Stimulated activated CD8-positive, alpha-beta memory T cell treated with anti-CD3 and anti-CD28 coated beads, Interleukin-7, amount 100 ng/mL, for 1 hour (primary cell): ENCODE results near the gene TPX2.

ENCODE experiments used
- DNase-seq, 2 donors: peaks; one replicate each; pipeline ENCODE4 v3.0.0-alpha.2; 2020; ENCODE audit warnings: low read depth in 2 of 2

TPX2 gene

DNA sequence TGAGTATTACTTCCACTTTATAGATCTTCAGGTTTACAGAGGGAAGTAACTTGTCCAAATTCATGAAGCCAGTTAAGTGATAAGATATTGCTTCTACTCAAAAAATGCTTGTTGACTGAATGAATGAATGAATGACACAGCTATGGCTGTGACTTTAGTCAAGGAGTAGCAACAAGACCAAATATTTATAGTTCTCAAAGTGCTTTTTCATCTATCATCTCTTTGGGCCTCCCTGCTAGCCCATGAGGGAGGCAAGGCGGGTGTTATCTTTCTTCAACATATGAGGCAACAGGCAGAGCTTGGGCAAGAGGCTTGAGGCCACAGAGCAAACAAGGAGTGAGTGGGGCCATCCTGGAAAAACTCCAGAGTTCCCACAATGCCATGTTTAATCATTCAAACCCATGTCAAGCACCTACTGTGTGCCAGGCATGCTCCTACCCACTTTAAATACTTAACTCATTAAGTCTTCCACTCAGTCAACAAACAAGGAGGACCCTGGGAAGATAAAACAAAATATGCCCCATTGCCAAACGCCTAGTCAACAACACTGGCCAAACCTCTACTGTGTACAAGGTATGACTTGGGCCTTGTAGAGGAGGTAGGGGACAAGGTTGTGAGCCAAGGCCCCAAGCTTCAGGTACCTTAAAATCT lies 32.4 kb upstream of the TPX2 start:
- DNase-seq = no peak

DNA sequence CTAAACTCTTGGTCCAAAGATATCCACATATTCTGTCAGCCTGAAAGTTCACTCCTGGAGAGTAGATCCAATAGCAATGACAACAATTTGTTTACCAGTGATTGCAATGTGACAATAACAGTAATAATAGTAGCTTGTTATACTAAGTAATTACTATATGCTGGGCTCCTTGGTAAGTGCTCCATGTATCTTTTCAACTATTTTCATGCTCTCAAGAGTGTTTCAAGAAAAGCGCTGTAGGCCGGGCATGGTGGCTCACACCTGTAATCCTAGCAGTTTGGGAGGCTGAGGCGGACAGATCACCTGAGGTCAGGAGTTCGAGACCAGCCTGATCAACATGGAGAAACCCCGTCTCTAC lies 31.9 kb upstream of the TPX2 start:
- no peak for DNase-seq

DNA sequence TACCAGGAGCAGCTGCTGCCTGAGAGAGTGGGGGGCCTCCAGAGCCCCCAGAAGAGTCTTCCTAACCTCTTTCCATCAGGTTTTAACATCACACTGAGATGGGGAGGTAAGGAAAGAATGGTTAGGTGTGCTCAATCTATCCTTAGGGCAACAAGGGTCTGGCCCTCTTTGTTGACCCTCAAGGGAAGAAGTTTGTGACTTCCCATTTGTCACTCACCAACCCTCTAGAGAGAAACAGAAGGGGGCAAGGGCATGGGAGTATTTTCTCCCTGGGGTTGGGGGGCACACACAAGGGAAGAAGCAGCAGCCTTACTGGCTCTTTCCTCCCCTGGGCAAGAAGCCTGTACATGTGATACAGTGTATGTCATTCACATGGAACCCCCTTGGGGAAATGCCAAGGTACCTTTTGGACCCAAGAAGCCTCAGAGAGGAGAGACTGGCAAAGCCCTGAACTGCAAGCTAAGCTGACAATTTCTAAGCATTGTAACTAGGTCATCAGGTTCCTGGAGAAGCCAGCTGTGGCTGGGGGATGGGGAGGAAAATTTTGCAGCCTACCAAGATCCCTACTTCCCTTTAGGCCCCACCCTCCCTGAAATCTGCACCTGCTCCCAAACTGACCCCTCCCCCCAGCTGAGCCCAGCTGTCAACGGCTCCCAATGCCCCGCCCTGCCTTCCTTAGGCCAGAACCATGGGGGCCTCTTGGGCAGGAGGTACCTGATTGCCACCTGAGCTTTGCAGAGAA lies 30.9 kb upstream of the TPX2 start:
- DNase-seq = no peak

DNA sequence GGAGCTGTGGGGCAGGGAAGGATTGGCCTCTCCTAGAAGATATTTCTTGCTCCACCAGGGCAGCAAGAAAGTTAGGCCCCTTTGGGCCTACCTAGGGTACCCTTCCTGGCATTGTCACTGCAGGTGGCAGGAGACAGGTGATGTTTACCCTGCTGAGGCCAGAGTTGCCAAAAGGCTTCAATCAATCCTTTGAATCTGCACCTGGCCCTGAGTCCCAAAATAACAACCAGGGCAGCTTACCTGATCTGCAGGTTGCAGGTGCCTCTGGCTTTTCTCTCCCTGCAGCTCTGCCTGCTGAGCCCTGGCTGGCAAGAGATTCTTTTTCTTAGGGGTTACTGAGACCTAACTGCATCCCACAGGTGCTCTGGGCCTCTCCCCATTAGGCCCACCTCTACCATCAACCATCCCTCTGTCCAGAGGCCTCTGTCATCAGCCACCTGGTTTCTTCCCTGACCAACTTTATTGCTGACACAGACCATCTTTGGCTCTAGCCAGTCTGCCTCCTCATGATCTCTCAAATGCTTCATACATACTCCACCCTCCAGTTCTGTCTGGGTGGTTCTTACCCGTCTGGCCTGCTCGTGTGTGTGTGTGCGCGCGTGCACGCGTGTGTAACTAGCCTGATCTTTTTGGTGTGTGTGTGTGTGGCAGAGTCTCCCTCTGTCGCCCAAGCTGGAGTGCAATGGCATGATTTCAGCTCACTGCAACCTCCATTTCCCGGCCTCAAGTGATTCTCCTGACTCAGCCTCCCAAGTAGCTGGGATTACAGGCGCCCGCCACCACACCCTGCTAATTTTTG lies 30.2 kb upstream of the TPX2 start:
- DNase-seq = no peak

DNA sequence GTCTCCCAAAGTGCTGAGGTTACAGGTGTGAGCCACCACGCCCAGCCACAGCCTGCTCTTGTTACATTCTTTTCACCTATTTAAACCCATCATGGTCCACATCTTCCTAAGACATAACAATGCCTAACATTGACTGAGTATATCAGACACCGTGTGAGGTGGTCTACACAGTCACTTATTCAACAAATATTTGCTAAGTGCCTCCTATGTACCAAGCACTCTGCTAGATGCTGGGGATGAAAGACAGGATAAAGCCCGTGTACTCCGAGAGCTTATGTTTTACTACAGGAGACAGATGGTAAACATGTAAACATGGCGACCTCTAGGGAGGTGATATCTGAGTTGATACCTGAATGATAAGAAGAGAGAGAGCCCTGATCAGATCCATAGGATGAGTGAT lies 29.2 kb upstream of the TPX2 start:
- no peak for DNase-seq

DNA sequence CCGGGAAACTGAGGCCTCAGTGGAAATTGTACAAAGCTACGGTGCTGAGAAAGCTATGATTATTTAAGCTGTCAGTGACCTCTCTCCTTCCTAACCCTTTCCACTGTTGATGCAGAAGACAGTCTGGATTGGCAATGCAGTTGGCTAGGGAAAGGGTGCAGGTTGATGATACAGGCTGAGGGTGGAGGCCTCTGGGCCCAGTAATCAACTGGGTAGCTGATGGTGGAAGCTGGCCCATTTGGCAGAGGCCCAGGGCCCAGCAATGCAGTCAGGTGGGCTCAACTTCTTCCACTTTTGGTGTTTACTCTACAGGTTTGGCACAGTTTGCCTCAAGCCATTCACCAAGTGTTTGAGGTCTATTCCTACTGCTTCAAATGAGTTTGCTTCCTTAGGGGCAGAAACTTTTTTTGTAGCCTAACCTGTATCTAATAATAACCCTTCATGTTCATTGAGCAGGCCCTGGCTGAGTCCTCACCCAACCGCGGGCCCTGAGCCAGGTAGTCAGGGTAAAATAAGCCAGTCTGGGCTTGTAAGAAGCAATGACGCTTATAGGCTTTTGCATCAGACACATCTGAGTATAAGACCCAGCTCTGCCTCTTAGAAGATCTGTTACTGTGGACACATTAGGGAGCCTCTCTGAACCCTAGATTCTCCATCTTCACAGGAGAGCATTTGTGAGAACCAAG lies 28.5 kb upstream of the TPX2 start:
- DNase-seq = no peak

DNA sequence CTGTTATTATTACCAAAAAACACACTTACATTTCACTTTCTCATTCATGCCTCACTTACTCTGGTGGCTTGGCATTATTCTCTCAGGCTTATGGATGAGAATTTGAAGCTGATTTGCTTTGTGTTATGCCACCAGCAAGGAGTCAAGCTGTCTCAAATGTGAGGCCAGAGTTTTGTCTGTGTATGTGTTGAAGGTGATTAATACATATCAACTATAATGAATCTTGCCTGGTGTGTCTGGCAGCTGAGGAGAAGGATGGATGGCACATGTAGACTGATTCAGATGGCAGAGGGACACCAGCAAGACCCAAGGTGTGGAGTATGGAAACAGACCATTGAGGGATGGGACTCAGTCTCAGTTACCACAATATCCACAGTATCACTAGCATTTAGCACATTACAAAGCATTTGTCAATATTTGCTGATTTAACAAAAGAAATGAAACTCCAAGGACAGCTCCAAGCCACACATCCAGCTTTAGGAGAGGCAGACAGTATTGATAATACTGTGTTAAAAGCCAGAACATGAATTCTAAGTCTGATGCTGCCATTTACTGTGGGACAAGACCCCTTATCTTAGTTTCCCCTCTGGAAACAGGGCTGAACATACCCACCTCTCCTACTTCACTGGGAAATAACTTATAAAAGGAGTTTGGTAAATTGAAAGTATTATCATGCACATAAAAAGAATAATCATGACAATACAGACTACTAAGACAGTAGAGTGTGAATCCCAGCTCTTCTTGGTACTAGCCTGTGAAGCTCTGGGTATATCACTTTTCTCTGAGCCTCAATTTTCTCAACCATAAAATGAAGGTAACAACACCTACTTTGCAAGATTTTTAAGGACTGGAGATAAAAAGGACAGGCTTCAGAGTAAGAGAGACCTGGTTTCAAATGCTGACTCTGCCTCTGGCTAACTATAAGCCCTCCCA lies 27.6 kb upstream of the TPX2 start:
- DNase-seq = no peak

DNA sequence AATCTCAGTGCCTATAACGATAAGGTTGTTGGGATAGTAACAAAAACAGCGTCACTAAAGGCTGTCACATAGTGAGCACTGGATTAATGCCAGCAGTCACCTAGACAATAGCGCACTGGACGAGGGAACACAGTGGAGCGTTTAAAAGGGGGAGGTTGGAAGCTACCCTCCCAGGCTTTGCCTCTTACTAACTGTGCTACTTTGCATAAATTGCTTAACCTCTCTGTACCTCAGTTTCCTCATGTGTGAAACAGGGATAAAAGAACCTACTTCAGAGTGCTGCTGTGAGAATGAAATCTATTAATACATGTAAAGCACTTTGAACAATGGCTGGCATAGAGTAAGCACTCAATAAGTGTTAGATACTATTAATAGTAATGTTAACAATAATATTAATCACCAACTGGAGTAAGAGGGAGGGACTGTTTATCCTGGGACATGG lies 27.0 kb upstream of the TPX2 start:
- no peak for DNase-seq

DNA sequence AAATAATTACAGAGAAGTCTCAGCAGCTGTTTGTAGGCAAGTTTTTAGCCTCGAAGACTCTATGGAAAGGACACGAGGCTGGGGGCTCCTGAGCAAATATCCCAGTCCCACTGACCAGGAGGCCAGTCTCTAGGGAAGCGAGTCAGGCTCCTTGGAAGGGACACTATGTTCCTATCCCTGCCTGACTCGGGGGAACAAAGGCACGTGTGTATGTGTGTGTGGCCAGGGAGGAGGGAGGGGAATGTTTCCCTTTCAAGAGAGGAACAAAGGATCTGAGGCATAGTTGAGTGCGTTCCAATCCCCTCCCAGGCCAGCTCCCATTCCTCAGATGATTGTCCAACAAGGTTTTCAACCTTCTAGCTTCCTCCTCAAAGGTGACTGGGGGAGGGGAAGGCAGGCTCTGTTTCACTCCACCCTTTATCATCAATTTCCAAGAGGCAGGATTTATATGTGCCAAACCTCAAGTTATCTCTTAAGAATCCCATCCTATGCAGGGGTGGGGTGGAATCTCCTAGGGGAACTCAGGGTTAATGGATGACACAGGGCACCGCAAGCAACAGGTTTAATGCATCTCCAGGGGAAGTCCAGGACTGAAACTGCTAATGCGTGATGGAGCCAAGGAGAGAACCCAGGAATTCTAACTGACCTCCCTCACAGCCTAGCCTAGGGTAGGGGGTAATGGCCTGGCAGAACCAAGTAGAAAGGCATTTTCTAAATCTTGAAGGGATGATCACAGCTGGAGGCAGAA lies 26.4 kb upstream of the TPX2 start:
- DNase-seq = no peak

DNA sequence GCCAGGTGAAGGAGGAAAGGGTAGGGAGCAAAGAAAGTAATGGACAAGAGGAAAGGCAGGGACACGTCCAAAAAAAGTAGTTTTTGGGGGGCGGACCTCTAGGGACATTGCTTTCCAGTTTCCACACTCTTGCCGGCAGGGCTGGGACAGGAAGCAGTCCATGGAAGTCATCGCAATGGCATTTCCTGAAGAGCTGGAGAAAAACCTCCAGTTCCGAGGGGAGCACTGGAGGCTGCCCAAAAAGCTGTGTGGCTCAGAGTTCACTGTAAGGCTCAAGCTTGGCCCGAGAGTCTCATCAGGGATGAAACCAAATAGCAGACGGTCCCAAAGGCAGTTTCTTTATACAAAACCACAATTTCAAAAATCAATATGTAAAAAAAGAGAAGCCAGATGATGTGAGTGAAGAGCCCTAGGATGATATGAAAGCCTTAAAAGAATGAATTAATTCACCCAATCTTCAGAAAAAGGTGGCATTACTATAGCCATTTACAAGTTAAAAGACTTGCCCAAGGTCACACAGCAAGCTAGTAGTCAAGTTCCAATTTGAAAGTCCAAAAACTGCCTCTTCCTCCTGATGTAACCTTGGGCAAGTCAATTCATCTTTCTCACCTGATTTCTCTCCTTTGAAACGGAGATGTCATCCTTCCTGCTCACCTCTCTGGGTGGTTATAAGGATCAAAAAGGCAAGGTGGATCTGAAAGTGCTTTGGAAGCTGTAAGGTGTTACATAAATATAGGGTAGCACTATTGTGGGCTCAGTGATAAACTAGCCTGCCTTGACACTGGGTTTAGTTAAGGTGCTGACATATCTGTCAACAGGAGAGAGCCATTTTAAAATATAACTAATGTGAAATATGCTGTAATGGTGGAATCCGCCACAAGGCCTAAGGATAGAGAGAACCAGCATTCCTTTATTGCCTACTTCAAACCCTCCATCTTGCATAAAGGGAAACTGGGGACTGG lies 25.5 kb upstream of the TPX2 start:
- no peak for DNase-seq

DNA sequence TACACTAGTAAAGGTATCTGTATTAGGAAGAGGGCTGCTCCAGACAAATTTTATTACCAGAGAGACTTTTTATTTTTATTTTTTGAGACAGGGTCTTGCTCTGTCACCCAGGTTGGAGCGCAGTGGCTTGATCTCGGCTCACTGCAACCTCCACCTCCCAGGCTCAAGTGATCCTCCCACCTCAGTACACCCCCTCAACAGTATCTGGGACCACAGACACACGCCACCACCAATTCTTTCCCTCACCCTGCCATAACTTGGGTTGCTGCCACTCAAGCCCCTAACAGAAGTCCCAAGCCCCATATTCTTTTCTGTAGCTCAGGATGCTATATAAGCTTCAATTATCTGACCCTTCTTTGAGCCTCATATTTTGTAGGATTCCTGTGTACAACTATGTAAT lies 23.3 kb upstream of the TPX2 start:
- no peak for DNase-seq

DNA sequence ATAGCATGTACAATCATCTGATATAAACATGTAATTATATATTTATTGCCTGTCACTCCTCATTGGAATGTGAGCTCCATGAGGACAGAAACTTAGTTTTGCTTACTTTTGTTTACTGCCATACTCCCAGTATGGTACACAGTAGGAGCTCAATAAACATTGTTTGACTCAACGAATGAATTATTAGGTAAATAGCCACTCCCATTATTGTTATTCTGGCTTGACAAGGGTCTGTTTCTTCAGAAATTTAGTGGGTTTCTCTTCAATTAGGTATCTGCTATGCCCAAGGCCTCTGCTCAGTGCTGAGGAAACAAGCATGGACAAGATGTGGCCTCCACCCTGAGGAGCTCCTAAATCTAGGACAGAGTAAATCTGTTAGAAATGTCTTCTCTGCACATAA lies 22.7 kb upstream of the TPX2 start:
- DNase-seq = no peak

DNA sequence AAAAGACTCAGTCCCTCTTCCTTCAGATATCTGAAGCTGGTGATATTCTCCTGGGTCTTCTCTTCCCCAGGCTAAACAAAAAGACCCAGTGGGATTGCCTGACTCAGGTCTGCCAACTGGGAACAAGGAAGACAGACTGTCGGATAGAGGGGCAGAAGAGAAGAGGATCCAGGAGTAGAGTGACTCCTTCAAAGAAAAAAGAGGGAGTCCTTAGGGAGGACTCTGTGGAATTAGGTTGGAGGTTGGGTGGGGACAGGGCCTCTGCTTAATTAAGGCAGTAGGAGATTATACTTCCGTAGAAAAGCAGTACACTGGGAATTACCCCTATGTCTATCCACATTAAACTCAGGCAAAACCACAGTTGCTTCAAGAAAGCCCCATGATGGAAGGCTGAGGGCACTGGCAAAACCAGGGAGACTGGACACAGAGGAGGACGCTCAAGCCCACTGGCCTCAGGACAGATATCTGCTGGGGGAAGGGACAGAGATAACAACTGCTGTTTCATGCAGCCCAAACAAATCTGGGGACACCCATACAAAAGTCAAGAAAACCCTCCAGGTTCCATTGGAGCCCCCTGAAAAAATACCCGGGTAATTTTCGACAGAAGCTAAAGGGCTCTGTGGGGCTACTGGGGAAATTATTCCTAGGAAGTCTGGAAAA lies 22.1 kb upstream of the TPX2 start:
- no peak for DNase-seq

DNA sequence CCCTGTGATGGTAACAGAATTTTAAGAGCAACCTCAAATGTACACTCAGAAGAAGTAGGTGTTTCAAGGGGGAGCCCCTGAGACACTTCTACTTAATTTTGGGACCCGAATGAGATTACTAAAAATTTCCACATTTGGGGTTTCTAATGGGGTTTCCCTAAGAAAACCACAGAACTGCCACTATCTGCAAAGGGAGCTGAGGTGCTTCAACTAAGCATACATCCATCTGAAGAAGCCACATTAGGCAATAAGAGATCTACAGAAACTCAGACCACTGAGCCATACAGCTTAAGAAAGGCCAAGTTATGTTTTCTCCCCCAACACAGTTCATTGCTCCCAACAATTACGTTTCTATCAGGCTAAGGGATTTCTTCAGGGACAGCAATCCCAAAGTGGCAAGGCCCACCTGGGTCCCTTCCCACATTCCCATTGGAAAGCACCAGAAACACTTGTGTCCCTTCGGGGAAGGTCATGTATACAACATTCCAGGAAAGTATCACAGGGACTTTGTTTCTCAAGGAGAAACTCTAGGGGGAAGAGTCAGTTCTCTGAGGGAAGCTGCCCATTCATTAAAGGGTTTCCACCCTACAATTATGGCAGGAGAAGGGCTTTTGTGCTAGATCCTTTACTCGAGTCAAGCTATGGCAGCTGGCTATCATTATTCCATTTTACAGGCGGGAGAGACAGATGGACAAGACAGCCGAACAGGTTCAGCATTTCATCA lies 21.4 kb upstream of the TPX2 start:
- no peak for DNase-seq

DNA sequence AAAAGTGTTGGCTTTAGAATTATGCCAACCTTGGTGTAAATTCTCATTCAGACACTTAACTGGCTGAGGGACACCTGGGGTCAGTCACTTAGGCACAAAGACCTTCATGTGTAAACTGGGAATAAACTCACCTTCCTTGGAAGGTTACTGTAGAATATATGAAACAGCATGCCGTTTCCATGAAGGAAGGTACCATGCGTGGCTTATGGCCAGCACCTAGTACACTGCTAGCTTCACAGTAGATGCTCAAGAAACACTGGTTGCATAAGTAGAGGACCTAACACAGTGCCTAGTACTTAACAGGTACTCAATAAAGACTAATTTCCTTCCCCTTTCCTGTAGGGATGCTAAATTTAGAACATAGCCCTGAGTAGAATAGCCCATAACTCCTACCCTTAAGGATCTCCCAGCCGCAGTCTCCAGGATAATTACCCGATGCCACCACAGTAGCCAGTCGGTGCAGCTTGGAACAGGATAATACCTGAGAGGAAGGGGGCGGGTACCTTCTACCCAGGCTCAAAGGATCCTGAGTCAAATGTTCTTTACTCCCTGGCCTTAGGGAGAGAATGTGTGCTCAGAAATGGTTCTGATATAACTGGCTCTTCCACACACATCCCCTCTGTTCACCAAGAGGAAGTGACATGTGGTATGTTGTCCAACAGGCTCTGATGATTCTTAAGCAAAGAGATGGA lies 20.0 kb upstream of the TPX2 start:
- no peak for DNase-seq

DNA sequence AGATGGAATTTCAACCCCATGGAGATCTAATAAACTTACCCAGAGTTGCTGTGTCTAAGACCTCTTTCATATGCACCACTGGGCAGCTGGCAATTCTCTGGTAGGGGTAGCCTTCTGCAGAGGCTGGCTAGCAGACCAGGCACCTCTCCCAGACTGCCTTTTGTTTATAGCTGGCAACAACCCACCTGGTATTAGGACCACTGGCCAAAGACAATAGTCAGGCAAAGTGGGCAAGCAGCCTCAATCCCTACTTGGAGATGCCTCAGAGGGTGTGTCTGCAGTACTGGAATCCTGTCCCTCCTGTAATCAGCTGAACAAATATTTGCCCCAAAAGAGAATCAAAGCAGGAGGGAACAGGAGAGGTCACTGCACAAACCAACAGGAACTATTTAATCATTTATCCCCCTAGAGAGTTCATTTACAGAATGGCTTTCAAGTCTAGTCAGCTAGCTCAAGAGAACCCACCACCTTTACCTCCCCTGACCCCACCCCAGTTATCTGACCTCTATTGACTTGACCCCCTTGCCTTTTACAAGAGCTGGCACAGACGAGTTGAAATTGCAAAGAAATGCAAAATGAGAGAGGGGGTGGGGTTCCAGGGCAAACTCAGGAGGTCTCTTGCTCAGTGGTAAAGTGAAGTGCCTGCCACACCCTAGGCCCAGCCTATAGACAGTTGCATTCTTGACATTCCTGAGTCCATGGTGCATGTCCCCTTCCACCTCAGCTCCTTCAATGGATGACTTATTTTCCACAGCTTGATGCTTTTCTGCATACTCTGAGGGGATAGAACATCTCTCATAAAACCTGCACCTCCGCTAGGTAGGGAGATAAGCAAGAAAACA lies 19.2 kb upstream of the TPX2 start:
- no peak for DNase-seq
